Stomach (tissue), 9 donors: Measurements from ENCODE around the gene ZFYVE26. TPM values are rescaled to one million over a fixed set of nuclear protein-coding genes. Genes with fewer than 3 reads are reported as not detected.

ENCODE experiments used
- DNase-seq, 2 donors: peaks; one replicate each; pipeline versions ENCODE4 v3.0.0 to v3.0.0-alpha.2; 2013 to 2019
- H3K27ac ChIP-seq, 5 donors: fragments of 200-600 bp in 4 of 5; sonication (generic) in 4 of 5; one replicate each; pipeline ENCODE4 v1.5.1; 2013 to 2019; ENCODE audit warnings: mild to moderate bottlenecking in 1 of 5, moderate library complexity in 1 of 5
- H3K27me3 ChIP-seq, 3 donors: fragments of 200-600 bp; sonication (generic); one replicate each; pipeline ENCODE4 v1.5.1; 2017 to 2019; ENCODE audit warnings: mixed run types in 1 of 3
- H3K36me3 ChIP-seq, 4 donors: fragments of 200-600 bp; sonication (generic); 1 replicate in 3 of 4; 2 replicates in 1 of 4; pipeline ENCODE4 v1.5.1; 2016 to 2019
- H3K4me1 ChIP-seq, 4 donors: fragments of 200-600 bp; sonication (generic); one replicate each; pipeline ENCODE4 v1.5.1; 2016 to 2019
- H3K4me3 ChIP-seq, 4 donors: fragments of 200-600 bp; sonication (generic) in 3 of 4; one replicate each; pipeline ENCODE4 v1.5.1; 2016 to 2019; ENCODE audit warnings: mild to moderate bottlenecking in 1 of 4
- H3K9me3 ChIP-seq, 4 donors: fragments of 200-600 bp; sonication (generic); one replicate each; pipeline ENCODE4 v1.5.1; 2016 to 2019
- CTCF ChIP-seq, 7 experiments: fragments of 450-650 bp in 4 of 7; fragments of 200-600 bp in 3 of 7; sonication (generic) in 3 of 7; IDR thresholded peaks; one replicate each; pipeline ENCODE4 v1.5.1; 2016 to 2019; ENCODE audit warnings: antibody characterized with exemption in 7 of 7, control low read depth in 2 of 7, mild to moderate bottlenecking in 1 of 7
- EP300 ChIP-seq: sonication (generic); formaldehyde crosslinking; IDR thresholded peaks from one replicate; pipeline ENCODE4 v1.6.1; 2017; ENCODE audit warnings: antibody characterized with exemption
- POLR2A ChIP-seq, 4 donors: fragments of 450-650 bp; IDR thresholded peaks; one replicate each; pipeline ENCODE4 v1.6.1; 2016; ENCODE audit warnings: antibody characterized with exemption in 4 of 4, control low read depth in 2 of 4, mild to moderate bottlenecking in 1 of 4, moderate library complexity in 1 of 4
- POLR2AphosphoS5 ChIP-seq, 3 donors: sonication (generic); formaldehyde crosslinking; IDR thresholded peaks; one replicate each; pipeline ENCODE4 v1.6.1; 2016; ENCODE audit warnings: antibody characterized with exemption in 3 of 3
- WGBS, 5 donors: extraction: QIAGEN DNeasy Blood & Tissue Kit in 3 of 5; methylation state at CpG; one replicate each; pipeline versions ENCODE4 v1.1.5 to v1.1.7; 2013 to 2018; 5-methylcytosine and 5-hydroxymethylcytosine counted together
- intact Hi-C: fragments of 100-400 bp; cut with DNase I; formaldehyde crosslinking; loops from one replicate; pipeline ENCODE4 v1.15.1; 2023; ENCODE audit warnings: low total_unique reads
- polyA plus RNA-seq, 3 donors: library from polyadenylated mRNA; stranded (reverse); fragments of 200-250 nt; gene quantifications; one replicate each; pipeline ENCODE4 v1.2.3, GENCODE V29; 2013
- total RNA-seq, 5 donors: library from RNA; depleted of rRNA; stranded (reverse); fragments of >200 nt; gene quantifications; one replicate each; pipeline versions ENCODE4 v1.1.0 to v1.2.3, GENCODE V29; 2014 to 2016
- donor health status: healthy with polysubstance abuse.
- donor health status: Bipolar disorder and iron deficiency.
- donor health status: healthy.

Gene ZFYVE26
- total and polyA plus RNA-seq, 8 donors: 2.1 to 201 (median 20.8) TPM

GRCh38 chr14:67773844-67774377 is 42.5 kb downstream of the ZFYVE26 start:
- Histone ChIP-seq H3K27me3 (no peaks in the 10 kb centered on the region), H3K4me3 (no peak overlapping the region), H3K27ac (no peak overlapping the region), H3K9me3 (no peaks in the 10 kb centered on the region), H3K36me3 (peaks cover 82 to 100% (median 99%) of the 10 kb centered on the region in 4 donors), H3K4me1 (no peaks in the 10 kb centered on the region)
- intact Hi-C loops: no loop called here
- 92 to 98% (median 94%) methylated on average over 5 of the region's 5 CpGs for WGBS, 5 donors
- no peak for TF ChIP-seq POLR2AphosphoS5 (IDR thresholded peaks at IDR 0.05)
- TF ChIP-seq EP300: no peak
- TF ChIP-seq POLR2A (IDR thresholded peaks at IDR 0.05): no peak
- no peak for TF ChIP-seq CTCF (IDR thresholded peaks at IDR 0.05)
- DNase-seq: no peak

- Histone ChIP-seq H3K4me3 (no peak overlapping the region), H3K9me3 (no peaks in the 10 kb centered on the region), H3K4me1 (peaks cover 0 to 19% (median 0%) of the 10 kb centered on the region in 4 donors), H3K27me3 (no peaks in the 10 kb centered on the region), H3K36me3 (peaks cover 48 to 100% (median 98%) of the 10 kb centered on the region in 4 donors), H3K27ac (no peak overlapping the region)
- intact Hi-C loops: no loop called here
- DNase-seq: no peak
- no peak for TF ChIP-seq CTCF (IDR thresholded peaks at IDR 0.05)
- no peak for TF ChIP-seq EP300
- TF ChIP-seq POLR2AphosphoS5 (IDR thresholded peaks at IDR 0.05): peak in 1 of 3 donors; percentile 29
- no peak for TF ChIP-seq POLR2A (IDR thresholded peaks at IDR 0.05)
- 44 to 66% (median 54%) methylated on average over 2 of the region's 2 CpGs for WGBS, 5 donors
Observed at GRCh38 chr14:67768219-67768618, 48.2 kb downstream of the ZFYVE26 start.

GRCh38 chr14:67766035-67766680 is 50.2 kb downstream of the ZFYVE26 start:
- DNase-seq: peak in 1 of 2 donors; percentile 32
- 72 to 78% (median 75%) methylated on average over 8 to 10 of the region's 10 CpGs for WGBS, 5 donors
- intact Hi-C loops: no loop called here
- Histone ChIP-seq H3K27ac (peak overlapping the region in 1 of 5 donors; percentile 11), H3K4me1 (peaks cover 0 to 19% (median 0%) of the 10 kb centered on the region in 4 donors), H3K36me3 (peaks cover 42 to 100% (median 98%) of the 10 kb centered on the region in 4 donors), H3K27me3 (no peaks in the 10 kb centered on the region), H3K4me3 (no peak overlapping the region), H3K9me3 (no peaks in the 10 kb centered on the region)
- TF ChIP-seq POLR2A (IDR thresholded peaks at IDR 0.05): no peak
- no peak for TF ChIP-seq POLR2AphosphoS5 (IDR thresholded peaks at IDR 0.05)
- no peak for TF ChIP-seq CTCF (IDR thresholded peaks at IDR 0.05)

- peak overlapping the region in 2 of 5 donors; percentile 3 to 11 for H3K27ac ChIP-seq
- H3K4me3 ChIP-seq: no peak overlapping the region
- peaks cover 46 to 100% (median 99%) of the 10 kb centered on the region in 4 donors for H3K36me3 ChIP-seq
- no peaks in the 10 kb centered on the region for H3K9me3 ChIP-seq
- peak in 1 of 2 donors; percentile 88 for DNase-seq
- TF ChIP-seq EP300 (no peak), POLR2AphosphoS5 (IDR thresholded peaks at IDR 0.05) (peak in 1 of 3 donors; percentile 30)
- intact Hi-C loops: no loop called here
- no peaks in the 10 kb centered on the region for H3K27me3 ChIP-seq
- peaks cover 0 to 19% (median 0%) of the 10 kb centered on the region in 4 donors for H3K4me1 ChIP-seq
- 68 to 79% (median 74%) methylated on average over 5 of the region's 5 CpGs for WGBS, 5 donors
Observed at GRCh38 chr14:67765192-67765834, 51.1 kb downstream of the ZFYVE26 start.
